SH-SY5Y (cell line): ENCODE measurements around the gene PIK3R4.

Source experiments
- GATA2 ChIP-seq: IDR thresholded peaks from 2 replicates; pipeline ENCODE4 v1.6.1; 2011; ENCODE audit warnings: mild to moderate bottlenecking, low read depth, low read length
- GATA3 ChIP-seq: IDR thresholded peaks from 2 replicates; pipeline ENCODE4 v1.6.1; 2011; ENCODE audit warnings: low read depth, mild to moderate bottlenecking, low read length, moderate library complexity

GRCh38 chr3:130746246-130747039 is at the start of gene PIK3R4:
- TF ChIP-seq GATA2 (peak; percentile 11; the same call in 1 of the 2 replicates), GATA3 (no peak)
